GM21423 (cell line): ENCODE results near the gene PPFIBP2.

Experiments
- ATAC-seq: cut with Tn5 transposase; IDR thresholded peaks from one replicate; pipeline ENCODE4 v1.9.1; 2021; ENCODE audit warnings: mild to moderate bottlenecking, moderate library complexity; ENCODE audit not compliant: unreplicated experiment

The PPFIBP2 gene

GRCh38 chr11:7595016-7595866 lies 81.4 kb downstream of the PPFIBP2 start:
- ATAC-seq = no peak

DNA sequence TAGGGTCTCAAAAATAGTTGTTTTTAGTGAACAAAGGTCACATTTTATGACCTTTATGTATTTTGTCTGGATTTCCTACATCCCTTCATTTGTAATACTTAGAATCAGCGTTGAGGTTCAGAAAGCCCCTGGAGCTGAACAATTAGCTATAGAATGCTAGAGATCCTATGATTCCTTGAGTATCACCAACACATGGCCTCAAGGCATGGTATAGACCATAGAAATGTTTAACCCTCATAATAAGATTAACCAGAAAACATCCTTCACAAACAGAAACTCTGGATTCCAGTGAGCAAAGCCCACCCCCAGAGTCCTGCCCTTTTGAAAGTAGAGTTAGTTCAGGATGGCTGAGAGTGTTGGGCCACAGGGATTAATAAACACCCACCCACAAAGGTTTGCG lies 82.2 kb downstream of the PPFIBP2 start:
- no peak for ATAC-seq

GRCh38 chr11:7596975-7597391 lies 83.2 kb downstream of the PPFIBP2 start:
- ATAC-seq = no peak

- no peak for ATAC-seq
These were observed 83.8 kb downstream of the PPFIBP2 start for GRCh38 chr11:7597620-7598019.

DNA sequence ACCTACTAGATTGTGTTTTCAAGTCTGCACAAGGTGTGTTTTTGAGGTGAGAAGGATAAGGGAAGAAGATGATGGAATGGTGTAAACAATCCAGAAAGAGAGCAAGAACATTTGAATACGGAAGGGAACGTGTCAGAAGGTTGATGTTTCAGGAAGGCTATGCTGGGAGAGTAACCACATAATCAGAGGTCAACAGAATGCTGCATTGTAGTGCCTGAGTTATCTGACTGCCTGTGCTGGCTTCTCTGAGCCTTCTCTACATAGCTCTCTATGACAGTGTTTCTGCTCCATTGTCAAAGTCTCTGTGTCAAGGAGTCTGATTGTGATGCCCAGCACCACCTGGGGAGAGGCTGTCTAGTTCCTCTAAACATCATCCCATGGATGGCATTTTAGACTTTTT lies 85.4 kb downstream of the PPFIBP2 start:
- ATAC-seq = no peak

DNA sequence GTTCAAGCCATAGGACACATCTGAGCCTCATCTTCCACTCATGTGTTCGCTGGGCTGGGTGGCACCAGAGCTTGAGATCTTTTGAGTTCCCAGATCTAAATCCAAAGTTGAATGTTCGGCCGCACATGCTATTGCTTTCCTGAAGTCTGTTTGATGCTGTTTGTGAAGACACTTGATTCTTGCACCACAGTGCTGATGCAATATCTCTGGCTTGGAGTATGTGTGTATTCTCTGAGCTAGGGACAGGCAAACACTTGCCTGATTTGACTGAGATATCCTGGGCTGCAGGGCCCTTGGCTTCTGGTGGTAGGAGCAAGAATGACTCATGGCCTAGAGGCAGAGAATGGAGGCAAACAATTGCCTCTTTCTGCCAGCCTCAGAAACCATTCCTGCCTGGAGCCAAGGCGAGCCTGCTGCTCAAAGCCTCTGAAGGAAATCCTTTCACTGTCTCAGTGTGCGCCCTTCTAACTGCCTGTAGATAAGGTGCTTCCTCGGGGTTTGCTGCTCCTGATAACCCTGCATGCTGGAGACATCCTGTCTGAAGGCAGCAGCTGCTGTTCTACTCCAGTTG lies 86.5 kb downstream of the PPFIBP2 start:
- ATAC-seq = no peak

GRCh38 chr11:7603031-7603781 lies 89.4 kb downstream of the PPFIBP2 start:
- no peak for ATAC-seq

- no peak for ATAC-seq
These were observed 90.6 kb downstream of the PPFIBP2 start for GRCh38 chr11:7604331-7604955.

DNA sequence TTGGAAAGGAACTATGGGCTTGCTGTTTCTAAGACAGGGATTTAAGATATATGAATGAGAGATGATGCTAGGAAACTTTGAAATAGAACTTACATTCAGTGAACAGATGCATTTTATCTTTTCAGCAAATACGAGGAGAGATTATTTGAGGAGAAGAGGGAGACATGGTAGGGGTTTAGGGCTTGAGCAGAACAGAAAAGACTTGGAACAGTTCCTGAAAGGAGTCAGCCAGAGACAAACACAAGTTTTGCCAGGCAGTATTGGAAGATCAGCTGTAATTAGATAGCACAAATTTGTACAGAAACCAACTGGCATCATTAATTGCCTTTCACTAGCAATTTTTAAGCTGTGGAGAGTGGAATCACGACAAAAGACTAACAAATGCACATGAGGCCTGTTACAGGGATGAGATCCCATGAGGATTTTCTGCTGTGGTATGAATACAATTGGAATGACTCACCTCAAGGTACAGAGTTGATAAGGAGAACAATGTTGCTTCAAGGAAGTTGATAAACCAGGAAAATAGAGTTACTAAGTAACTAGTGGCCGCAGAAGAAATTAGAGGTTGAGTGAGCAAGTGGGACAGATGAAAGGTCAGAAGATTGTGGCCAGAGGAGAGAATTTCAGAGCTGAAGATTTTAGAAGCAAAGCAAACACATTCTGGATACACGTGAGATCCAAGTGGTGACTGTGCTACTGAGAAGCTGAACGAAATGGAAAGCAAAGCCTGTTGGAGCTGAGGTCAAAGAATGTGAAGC lies 91.6 kb downstream of the PPFIBP2 start:
- ATAC-seq = no peak

DNA sequence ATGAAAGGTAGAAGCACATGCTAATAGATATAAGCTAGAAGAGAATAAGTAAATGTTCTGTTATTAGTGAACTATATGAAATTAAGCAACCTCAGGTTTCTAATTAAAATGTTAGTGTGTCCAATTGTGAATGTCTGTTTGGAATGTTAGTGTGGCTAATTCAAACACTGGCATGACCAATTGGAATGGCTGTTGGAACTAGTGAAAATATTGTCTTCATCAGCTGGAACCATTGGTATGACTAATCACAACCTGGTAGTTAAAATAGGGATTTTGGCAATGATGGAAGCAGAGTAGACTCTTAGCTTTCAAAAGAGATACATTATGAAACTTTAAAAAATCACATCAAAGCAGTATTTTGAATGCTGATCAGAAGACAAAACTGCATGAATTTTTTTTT lies 92.7 kb downstream of the PPFIBP2 start:
- no peak for ATAC-seq

DNA sequence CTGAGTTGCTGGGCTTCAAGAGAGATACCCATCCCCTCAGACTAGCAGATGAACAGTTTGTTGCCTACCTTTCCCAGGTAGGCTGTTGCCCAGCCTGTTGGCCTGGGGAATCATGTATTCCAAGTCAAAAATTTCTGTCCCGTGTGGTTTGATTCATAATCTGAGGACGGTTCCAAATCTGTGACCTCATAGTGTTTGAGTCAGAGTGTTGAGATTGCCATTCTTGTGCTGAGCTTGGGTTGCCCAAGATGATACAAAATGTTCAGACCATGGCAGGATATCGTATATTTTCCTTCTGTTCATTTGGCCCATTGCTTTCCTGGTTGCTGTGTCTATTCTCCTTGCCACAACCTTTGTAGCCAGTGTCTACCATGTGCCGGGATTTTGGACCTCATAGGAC lies 95.2 kb downstream of the PPFIBP2 start:
- no peak for ATAC-seq

DNA sequence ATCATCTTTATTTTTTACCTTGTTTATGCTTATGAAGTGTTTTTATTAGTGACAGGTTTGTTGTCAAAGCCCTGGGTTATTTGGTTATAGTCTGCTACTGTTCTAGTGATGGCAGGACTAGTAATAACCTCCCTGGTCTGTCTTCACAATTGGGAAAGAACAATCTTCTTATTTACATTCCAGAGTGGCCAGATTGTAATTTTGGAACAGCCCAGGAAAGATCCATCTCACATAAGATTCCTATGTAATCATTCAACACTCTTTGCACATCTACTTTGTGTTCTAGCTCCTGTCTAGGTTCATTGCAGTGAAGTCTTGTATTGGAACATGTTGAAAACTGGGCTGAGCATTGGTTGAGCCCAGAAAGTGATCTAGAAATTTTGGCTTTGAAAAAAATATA lies 95.7 kb downstream of the PPFIBP2 start:
- ATAC-seq = no peak

DNA sequence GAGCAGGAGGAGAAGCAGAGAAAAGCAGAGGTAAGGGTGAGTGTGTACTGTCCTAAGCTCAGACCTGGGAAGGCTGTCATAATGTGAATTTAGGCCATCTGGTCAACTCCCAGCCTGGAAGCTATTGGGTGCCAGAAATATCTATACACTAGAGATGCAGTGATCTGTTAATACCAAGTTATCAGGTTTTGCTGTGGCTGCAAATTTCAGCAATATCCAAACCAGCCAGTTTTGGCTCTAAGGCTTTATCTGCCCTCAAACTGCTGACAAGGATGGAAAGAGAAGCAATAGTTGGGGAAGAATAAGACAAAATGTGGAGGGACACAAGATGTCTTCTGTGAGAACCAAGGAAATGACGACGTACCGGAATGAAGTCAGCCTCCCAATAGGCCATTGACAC lies 96.6 kb downstream of the PPFIBP2 start:
- ATAC-seq = no peak

GRCh38 chr11:7611411-7611810 lies 97.6 kb downstream of the PPFIBP2 start:
- ATAC-seq = no peak

DNA sequence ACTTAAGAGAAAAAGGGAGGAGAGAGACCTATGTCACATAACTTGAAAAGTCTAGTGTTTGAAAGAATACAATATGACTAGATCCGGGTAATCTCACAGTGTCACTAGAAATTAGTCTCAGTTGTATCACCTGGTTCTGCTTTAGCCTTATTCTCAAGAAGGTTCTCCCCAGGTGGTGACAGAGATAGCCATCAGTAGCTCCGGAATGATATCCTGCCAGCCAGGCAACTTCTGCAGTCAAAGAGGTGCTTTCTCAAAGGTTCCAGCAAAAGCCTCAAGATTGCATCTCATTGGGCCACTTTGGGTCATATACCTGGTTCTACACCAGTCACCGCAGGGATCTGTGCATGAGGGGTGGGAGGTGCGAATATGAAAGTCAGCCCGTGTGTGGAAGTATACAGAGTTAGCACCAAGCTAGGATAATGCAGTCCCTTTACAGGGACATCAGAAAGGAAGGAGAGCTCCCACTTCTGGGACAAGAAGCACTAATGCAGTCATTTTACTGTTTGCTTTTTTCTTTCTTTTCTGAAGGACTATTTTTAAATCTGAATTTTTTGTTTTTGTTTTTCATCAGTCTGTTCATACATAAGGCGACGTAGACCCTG lies 98.4 kb downstream of the PPFIBP2 start:
- no peak for ATAC-seq

GRCh38 chr11:7612661-7613393 lies 99.0 kb downstream of the PPFIBP2 start:
- ATAC-seq = no peak

GRCh38 chr11:7613394-7613720 lies 99.6 kb downstream of the PPFIBP2 start:
- no peak for ATAC-seq

DNA sequence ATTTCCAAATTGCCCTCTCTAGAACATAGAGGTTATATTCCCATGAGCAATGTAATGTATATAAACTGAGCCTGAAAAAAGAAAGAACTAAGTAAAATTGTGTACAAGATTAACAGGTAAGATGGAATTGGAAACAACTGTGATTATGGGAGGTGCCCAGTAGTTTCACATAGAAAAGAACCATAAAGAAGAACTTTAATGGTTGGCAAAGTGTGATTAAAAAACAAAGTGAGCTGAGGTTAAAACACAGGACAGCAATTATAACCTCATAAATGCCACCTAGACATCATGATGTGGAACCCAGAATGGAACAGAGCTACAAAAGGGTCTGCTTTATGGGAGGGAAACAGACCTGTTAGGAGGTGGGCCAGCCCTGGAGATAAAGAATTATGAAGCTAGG lies 100.9 kb downstream of the PPFIBP2 start:
- ATAC-seq = no peak

DNA sequence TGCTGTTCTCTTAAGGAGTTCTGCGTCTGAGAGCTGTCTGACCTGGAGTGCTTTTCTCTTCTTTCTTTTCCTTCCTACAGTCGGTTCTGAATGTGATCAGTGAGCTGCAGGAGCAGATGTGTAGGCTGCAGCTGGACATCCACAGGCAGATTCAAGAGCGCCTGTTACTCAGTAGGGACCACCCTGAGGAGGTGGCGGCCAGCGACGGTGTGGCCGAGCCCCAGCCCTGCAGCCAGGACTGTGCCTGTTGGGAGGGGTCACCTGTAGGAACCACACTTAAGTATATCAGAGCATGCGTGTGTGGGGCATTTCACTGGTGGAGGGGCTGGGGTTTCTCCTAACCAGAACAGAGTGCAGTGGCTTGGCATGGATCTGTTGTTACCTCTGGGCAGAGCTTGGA lies 103.2 kb downstream of the PPFIBP2 start:
- no peak for ATAC-seq

DNA sequence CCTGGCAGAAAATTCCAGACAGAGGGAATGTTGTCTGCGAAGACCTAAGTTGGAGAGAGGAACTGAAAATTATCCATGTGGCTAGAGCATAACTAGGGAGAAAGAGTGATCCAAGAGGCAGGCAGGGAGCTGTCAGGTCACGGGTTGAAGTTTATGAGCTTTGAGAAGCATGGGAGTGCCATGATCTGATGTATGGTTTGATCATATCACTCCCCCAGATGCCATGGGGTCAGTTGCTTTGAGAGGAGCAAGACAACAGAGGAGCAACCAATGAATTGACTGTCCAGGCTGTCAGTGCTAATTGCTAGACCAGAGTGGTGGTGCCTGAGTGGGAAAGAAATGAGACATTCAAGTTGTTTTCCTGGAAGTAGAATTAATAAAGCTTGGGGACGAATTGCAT lies 105.5 kb downstream of the PPFIBP2 start:
- ATAC-seq = no peak
